ENCODE results near the gene USP7. TPM values are rescaled to one million over a fixed set of nuclear protein-coding genes. Genes with fewer than 3 reads are reported as not detected.

The USP7 gene
- total RNA-seq, 1 donor from 2014 or later, result 176 TPM

- intact Hi-C loops (cut with micrococcal nuclease), result no loop called here
- peaks cover 62% of the 10 kb centered on the region for H3K36me3 Mint-ChIP-seq (ENCODE audit: low read depth)
- H3K4me3 Mint-ChIP-seq (ENCODE audit: low read depth), result no peak overlapping the region
- peaks cover 15% of the 10 kb centered on the region for H3K4me1 Mint-ChIP-seq (ENCODE audit: low read depth)
- H3K27ac Mint-ChIP-seq, result no peak overlapping the region
- DNase-seq (ENCODE audit: low spot score), result no peak
- H3K27me3 Mint-ChIP-seq (ENCODE audit: low read depth), result no peaks in the 10 kb centered on the region
- no peaks in the 10 kb centered on the region for H3K9me3 Mint-ChIP-seq
These were observed 103.5 kb downstream of the USP7 start for GRCh38 chr16:8859913-8860881.

GRCh38 chr16:8858994-8859912 is 104.5 kb downstream of the USP7 start:
- no peak overlapping the region for H3K27ac Mint-ChIP-seq
- peaks cover 70% of the 10 kb centered on the region for H3K36me3 Mint-ChIP-seq (ENCODE audit: low read depth)
- DNase-seq (ENCODE audit: low spot score), result no peak
- H3K4me1 Mint-ChIP-seq (ENCODE audit: low read depth), result peaks cover 13% of the 10 kb centered on the region
- H3K4me3 Mint-ChIP-seq (ENCODE audit: low read depth), result no peak overlapping the region
- no peaks in the 10 kb centered on the region for H3K27me3 Mint-ChIP-seq (ENCODE audit: low read depth)
- intact Hi-C loops (cut with micrococcal nuclease), result no loop called here
- no peaks in the 10 kb centered on the region for H3K9me3 Mint-ChIP-seq

GRCh38 chr16:8855972-8856371 is 107.7 kb downstream of the USP7 start:
- H3K27ac Mint-ChIP-seq, result no peak overlapping the region
- H3K27me3 Mint-ChIP-seq (ENCODE audit: low read depth), result no peaks in the 10 kb centered on the region
- peaks cover 15% of the 10 kb centered on the region for H3K4me1 Mint-ChIP-seq (ENCODE audit: low read depth)
- DNase-seq (ENCODE audit: low spot score), result no peak
- intact Hi-C loops (cut with micrococcal nuclease), result no loop called here
- H3K36me3 Mint-ChIP-seq (ENCODE audit: low read depth), result peaks cover 74% of the 10 kb centered on the region
- no peaks in the 10 kb centered on the region for H3K9me3 Mint-ChIP-seq
- no peak overlapping the region for H3K4me3 Mint-ChIP-seq (ENCODE audit: low read depth)

- Mint-ChIP-seq H3K27me3 (ENCODE audit: low read depth) (no peaks in the 10 kb centered on the region), H3K4me3 (ENCODE audit: low read depth) (no peak overlapping the region), H3K27ac (no peak overlapping the region), H3K36me3 (ENCODE audit: low read depth) (peaks cover 78% of the 10 kb centered on the region), H3K9me3 (no peaks in the 10 kb centered on the region), H3K4me1 (ENCODE audit: low read depth) (peaks cover 21% of the 10 kb centered on the region)
- intact Hi-C loops (cut with micrococcal nuclease), result no loop called here
- no peak for DNase-seq (ENCODE audit: low spot score)
These were observed 108.5 kb downstream of the USP7 start for GRCh38 chr16:8855051-8855786.

- Mint-ChIP-seq H3K27me3 (ENCODE audit: low read depth) (no peaks in the 10 kb centered on the region), H3K4me1 (ENCODE audit: low read depth) (peaks cover 26% of the 10 kb centered on the region), H3K36me3 (ENCODE audit: low read depth) (peaks cover 81% of the 10 kb centered on the region), H3K27ac (no peak overlapping the region), H3K4me3 (ENCODE audit: low read depth) (no peak overlapping the region), H3K9me3 (no peaks in the 10 kb centered on the region)
- no peak for DNase-seq (ENCODE audit: low spot score)
- intact Hi-C loops (cut with micrococcal nuclease), result no loop called here
These were observed 109.3 kb downstream of the USP7 start for GRCh38 chr16:8854298-8854948.

- H3K9me3 Mint-ChIP-seq, result no peaks in the 10 kb centered on the region
- H3K4me3 Mint-ChIP-seq (ENCODE audit: low read depth), result no peak overlapping the region
- H3K36me3 Mint-ChIP-seq (ENCODE audit: low read depth), result peaks cover 79% of the 10 kb centered on the region
- peak overlapping the region; percentile 38 for H3K27ac Mint-ChIP-seq
- peaks cover 28% of the 10 kb centered on the region for H3K4me1 Mint-ChIP-seq (ENCODE audit: low read depth)
- intact Hi-C loops (cut with micrococcal nuclease), result no loop called here
- H3K27me3 Mint-ChIP-seq (ENCODE audit: low read depth), result no peaks in the 10 kb centered on the region
- no peak for DNase-seq (ENCODE audit: low spot score)
These were observed 110.1 kb downstream of the USP7 start for GRCh38 chr16:8853611-8854010.

- intact Hi-C loops (cut with micrococcal nuclease), result no loop called here
- Mint-ChIP-seq H3K9me3 (no peaks in the 10 kb centered on the region), H3K27me3 (ENCODE audit: low read depth) (no peaks in the 10 kb centered on the region), H3K4me1 (ENCODE audit: low read depth) (peaks cover 27% of the 10 kb centered on the region), H3K27ac (no peak overlapping the region), H3K4me3 (ENCODE audit: low read depth) (no peak overlapping the region), H3K36me3 (ENCODE audit: low read depth) (peaks cover 79% of the 10 kb centered on the region)
- no peak for DNase-seq (ENCODE audit: low spot score)
These were observed 110.6 kb downstream of the USP7 start for GRCh38 chr16:8853150-8853549.

GRCh38 chr16:8852534-8852933 is 111.2 kb downstream of the USP7 start:
- Mint-ChIP-seq H3K4me3 (ENCODE audit: low read depth) (no peak overlapping the region), H3K27ac (no peak overlapping the region), H3K9me3 (no peaks in the 10 kb centered on the region), H3K4me1 (ENCODE audit: low read depth) (peaks cover 24% of the 10 kb centered on the region), H3K36me3 (ENCODE audit: low read depth) (peaks cover 78% of the 10 kb centered on the region), H3K27me3 (ENCODE audit: low read depth) (no peaks in the 10 kb centered on the region)
- intact Hi-C loops (cut with micrococcal nuclease), result no loop called here
- no peak for DNase-seq (ENCODE audit: low spot score)

GRCh38 chr16:8851761-8852403 is 111.8 kb downstream of the USP7 start:
- peaks cover 24% of the 10 kb centered on the region for H3K4me1 Mint-ChIP-seq (ENCODE audit: low read depth)
- H3K9me3 Mint-ChIP-seq, result no peaks in the 10 kb centered on the region
- H3K27me3 Mint-ChIP-seq (ENCODE audit: low read depth), result no peaks in the 10 kb centered on the region
- DNase-seq (ENCODE audit: low spot score), result no peak
- intact Hi-C loops (cut with micrococcal nuclease), result no loop called here
- no peak overlapping the region for H3K4me3 Mint-ChIP-seq (ENCODE audit: low read depth)
- H3K36me3 Mint-ChIP-seq (ENCODE audit: low read depth), result peaks cover 74% of the 10 kb centered on the region
- peak overlapping the region; percentile 52 for H3K27ac Mint-ChIP-seq

- Mint-ChIP-seq H3K36me3 (ENCODE audit: low read depth) (peaks cover 60% of the 10 kb centered on the region), H3K4me3 (ENCODE audit: low read depth) (no peak overlapping the region)
These were observed 113.3 kb downstream of the USP7 start for GRCh38 chr16:8850279-8850885.

GRCh38 chr16:8849411-8850011 is 114.2 kb downstream of the USP7 start:
- Mint-ChIP-seq H3K27ac (peak overlapping the region; percentile 33), H3K36me3 (ENCODE audit: low read depth) (peaks cover 59% of the 10 kb centered on the region), H3K4me3 (ENCODE audit: low read depth) (no peak overlapping the region), H3K9me3 (no peaks in the 10 kb centered on the region), H3K4me1 (ENCODE audit: low read depth) (peaks cover 24% of the 10 kb centered on the region), H3K27me3 (ENCODE audit: low read depth) (no peaks in the 10 kb centered on the region)
- DNase-seq (ENCODE audit: low spot score), result no peak
- intact Hi-C loops (cut with micrococcal nuclease), result no loop called here

More at GRCh38 chr16:8850279-8850885, 113.3 kb downstream of the USP7 start:
- H3K9me3 Mint-ChIP-seq, result no peaks in the 10 kb centered on the region
- no peak for DNase-seq (ENCODE audit: low spot score)
- peak overlapping the region; percentile 83 for H3K27ac Mint-ChIP-seq
- H3K27me3 Mint-ChIP-seq (ENCODE audit: low read depth), result no peaks in the 10 kb centered on the region
- intact Hi-C loops (cut with micrococcal nuclease), result no loop called here
- H3K4me1 Mint-ChIP-seq (ENCODE audit: low read depth), result peaks cover 24% of the 10 kb centered on the region
